ENCODE results near the gene PDE4D.

- TF ChIP-seq CTCF (optimal IDR thresholded peaks at IDR 0.05 in 1 of 3, IDR thresholded peaks at IDR 0.05 in 1 of 3, conservative IDR thresholded peaks at IDR 0.05 in 1 of 3; ENCODE audit: extremely low read depth in 1 of 3, insufficient read depth in 2 of 3, low read length in 3 of 3) (no peak), EZH2 (IDR thresholded peaks at IDR 0.05; ENCODE audit: low read length) (no peak)
Observed at GRCh38 chr5:59098743-59099142, 794.8 kb downstream of the PDE4D start.
